ENCODE data around the gene HCK.
"Not testable (repeated sequence)": the region's sequence is repeated elsewhere in the genome, so short reads cannot be mapped to it uniquely, and the experiment has no call there.

The HCK gene

GRCh38 chr20:32109392-32110172, 57.5 kb downstream of the HCK start, which contains the start of gene TM9SF4:
TSS of gene TM9SF4 (plus strand) at chr20:32109714. CDS start at chr20:32109741, 27 bp downstream.
- DNase-seq = peak; percentile 89

GRCh38 chr20:32110173-32110704, 58.2 kb downstream of the HCK start:
- no peak for DNase-seq

DNA sequence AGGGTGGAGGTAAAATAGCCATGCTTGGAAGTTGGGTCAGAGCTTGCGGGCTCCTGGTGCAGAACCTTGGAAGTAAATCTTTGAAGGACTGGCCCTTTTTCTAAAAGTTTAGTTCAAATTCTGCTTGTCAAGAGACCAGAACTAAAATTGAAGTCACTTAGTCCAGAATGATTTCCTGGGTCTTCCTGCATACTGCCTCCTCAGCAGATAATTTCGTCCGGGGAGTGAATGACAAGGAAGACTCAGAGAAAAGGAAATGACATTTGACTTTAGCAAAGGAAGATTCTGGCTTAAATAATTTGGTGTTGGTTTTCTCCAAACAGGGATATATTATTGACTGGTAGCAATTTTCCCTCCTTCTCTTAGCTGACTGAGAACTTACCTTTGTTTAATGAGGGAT, 58.7 kb downstream of the HCK start:
- DNase-seq = no peak

DNA sequence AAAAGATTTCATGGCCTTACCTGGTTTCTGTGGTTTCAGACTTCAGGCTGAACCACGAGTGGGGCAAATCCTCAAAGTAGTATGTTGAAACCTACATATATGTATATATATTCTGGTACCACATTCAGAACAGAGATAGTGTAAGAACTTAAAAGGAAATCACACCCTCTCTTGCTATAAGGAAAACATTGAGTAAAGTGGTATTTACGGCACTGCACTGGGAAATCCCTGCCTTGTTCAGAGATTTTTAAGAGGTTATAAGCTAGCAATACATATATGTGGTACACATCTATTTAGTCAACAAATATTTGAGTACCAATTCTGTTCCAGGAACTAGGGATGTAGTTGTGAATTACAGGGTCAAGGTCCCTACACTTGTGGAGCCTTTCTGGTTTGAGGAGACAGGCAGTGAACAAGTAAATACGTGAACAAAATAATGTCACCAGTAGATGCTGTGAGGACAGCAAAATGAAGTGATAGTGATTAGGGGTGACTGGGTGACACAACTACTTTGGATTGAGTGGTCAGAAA, 59.2 kb downstream of the HCK start:
- DNase-seq = no peak

DNA sequence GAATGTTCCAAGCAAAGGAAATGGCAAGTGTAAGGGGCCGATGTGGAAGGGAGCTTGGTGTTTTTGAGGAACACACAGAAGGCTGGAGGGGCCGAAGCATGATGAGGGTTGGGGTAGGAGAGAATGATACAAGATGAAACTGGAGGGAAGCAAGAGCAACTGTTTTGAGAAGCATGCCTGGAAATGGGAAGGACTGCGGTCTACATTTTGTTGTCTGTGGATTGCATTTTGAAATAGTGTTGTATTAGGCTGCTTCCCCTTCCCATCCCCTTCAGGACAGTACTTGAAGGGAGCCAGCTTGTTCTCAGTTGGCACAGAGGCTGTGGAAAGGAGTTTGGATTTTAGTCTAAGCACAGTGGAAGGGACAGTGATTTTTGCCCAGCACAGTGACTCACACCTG, 59.7 kb downstream of the HCK start:
- DNase-seq = no peak

DNA sequence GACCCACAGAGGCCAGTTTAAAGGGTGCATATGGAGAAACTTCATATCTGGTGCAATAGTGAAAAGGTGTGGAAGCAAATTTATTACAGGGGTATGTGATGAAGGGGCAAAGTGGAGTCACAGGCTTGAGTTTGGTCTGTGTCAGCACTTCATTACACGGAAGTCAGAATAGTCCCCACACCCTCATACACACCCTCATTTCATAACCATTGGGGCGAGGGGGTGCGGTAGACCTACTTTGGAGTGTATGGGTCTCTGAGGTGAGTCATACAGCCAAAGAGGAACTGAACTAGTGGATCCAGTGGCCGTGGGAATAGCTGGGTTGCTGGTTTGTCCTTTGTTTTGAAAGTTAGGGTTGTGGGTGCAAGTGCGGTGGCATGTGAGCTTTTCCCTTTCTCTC, 60.8 kb downstream of the HCK start:
- peak; percentile 20 for DNase-seq

DNA sequence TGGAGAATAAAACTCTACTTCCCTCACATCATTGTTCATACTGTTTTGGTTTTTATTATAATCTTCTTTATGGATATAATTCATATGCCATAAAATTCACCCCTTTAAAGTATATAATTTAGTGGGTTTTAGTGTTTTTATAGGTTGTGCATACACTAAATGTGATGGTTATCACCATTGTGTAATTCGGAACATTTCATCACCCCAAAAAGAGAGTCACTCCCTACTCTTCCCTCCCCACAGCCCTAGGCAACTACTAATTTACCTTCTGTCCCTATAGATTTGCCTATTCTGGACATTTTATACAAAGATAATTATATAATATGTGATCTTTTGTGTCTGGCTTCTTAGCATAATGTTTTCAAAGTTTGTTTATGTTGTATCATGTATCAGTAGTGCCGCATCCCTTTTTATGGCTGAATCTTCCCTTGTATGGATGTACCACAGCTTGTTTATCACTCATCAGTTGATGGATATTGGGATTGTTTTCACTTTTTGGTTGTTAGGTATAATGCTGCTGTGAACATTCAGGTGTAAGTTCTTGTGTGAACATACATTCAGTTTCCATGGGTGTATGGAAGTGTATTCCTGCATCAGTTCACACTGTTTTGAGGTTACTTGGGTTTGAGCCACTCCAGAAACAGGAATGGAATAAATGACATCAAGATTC, 61.7 kb downstream of the HCK start:
- DNase-seq = no peak

DNA sequence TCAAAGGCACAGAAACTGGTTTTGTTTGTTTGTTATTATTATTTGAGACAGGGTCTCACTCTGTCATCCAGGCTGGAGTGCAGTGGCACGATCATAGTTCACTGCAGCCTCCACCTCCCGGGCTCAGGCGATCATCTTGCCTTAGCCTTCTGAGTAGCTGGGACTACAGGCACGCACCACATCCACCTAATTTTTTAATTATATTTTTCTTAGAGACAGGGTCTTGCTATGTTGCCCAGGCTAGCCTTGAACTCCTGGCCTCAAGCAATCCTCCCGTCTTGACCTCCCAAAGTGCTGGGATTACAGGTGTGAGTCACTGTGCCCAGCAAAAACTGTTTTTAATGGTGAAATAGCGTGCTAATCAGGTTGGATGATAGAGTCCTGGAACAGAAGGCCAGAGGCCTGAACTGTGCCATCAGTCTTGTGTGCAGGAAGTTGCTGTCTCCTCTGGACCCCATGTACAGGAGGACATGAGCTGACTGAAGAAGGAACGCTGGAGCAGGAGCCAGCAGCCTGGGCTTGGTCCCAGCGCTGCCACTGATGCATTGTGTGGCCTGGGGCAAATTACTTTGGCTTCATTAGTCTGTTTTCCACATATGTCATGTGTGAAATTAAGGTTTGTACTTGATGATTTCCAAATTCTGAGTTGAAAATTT, 62.4 kb downstream of the HCK start:
- DNase-seq = no peak

DNA sequence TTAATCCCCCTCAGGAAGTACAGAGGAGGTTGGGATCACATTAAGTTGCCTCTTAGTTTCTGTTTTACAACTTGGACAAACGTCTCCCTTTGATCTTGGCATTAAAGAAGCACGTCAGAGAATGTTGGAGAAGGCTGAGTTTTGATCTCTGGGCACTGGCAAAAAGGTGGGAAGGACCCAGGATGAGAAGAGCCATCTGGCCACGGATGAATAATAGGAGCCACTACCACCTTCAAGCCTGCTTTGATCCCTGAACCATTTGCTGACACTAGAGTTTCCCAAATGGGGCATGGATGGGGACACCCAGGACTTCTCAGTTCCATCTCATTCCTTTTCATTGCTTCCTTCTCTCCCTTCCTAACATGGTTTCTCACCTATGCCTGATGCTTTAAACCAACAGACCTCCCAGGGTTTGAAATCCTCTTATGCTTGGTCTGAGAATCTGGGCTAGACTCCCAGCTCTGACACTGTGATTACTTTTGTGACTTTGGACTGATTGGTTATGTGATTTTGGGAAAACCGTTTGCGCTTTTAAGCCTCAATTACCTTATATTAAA, 63.2 kb downstream of the HCK start:
- no peak for DNase-seq

GRCh38 chr20:32116079-32116521, 64.1 kb downstream of the HCK start:
- no peak for DNase-seq

- DNase-seq = not testable (repeated sequence)
Measured at GRCh38 chr20:32116796-32117195, 64.8 kb downstream of the HCK start.

GRCh38 chr20:32118427-32118826, 66.4 kb downstream of the HCK start:
- not testable (repeated sequence) for DNase-seq

GRCh38 chr20:32119734-32120133, 67.7 kb downstream of the HCK start:
- no peak for DNase-seq

DNA sequence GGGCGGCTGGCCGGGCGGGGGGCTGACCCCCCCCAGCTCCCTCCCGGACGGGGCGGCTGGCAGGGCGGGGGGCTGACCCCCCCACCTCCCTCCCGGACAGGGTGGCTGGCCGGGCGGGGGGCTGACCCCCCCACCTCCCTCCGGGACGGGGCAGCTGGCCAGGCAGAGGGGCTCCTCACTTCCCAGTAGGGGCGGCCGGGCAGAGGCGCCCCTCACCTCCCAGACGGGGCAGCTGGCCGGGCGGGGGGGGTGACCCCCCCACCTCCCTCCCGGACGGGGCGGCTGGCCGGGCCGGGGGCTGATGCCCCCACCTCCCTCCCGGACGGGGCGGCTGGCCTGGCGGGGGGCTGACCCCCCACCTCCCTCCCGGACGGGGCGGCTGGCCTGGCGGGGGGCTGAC, 69.9 kb downstream of the HCK start:
- not testable (repeated sequence) for DNase-seq

DNA sequence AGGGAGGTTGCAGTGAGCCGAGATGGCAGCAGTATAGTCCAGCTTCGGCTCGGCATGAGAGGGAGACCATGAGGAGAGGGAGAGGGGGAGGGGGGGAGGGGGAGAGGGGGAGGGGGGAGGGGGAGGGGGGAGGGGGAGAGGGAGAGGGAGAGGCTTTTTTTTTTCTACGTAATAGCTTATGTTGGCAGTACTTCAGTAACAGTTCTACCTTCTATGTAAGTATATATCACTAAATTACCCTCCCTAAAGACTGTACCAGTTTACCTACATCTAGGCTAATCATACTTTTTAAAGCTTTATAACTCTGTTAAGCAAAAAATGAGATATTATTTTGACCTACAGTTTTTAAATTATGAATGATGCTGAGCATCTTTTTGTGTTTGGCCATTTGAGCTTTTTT, 71.0 kb downstream of the HCK start:
- no peak for DNase-seq

GRCh38 chr20:32124916-32125454, 72.9 kb downstream of the HCK start:
- no peak for DNase-seq

- DNase-seq = no peak
Measured at GRCh38 chr20:32125506-32125905, 73.5 kb downstream of the HCK start.

DNA sequence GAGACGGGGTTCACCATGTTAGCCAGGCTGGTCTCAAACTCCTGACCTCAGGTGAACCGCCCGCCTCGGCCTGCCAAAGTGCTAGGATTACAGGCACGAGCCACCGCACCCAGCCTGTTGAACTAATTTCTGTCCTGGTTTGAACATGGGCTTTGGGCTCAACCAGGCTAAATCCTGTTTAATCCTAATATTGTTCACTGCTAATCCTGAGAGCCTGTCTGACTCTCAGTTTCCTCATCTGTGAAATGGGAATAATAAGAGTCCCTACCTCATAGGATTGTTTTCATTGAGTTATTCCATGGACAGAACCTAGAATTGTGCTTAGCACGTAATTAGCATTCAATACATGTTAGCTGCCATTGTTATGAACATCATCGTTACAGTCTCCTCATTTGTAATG, 74.9 kb downstream of the HCK start:
- no peak for DNase-seq

DNA sequence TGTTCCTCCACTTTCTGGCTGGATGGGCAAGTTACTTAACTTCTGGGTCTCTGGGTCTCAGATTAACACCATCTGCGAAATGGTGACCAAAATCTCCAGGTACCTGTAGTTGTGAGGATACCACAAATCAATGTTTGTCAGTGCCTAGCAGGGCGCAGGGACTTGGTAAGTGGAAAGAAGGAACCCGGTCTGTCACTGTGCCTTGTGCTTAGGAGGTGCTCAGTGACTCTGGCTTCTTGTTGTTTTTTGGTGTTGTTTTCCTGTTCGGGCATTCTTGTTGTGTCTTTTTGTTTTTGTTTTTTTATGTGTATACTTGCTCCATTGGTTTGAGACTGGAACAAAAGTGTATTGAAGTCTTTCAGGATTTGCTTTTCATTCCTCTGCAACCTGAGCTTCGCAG, 75.3 kb downstream of the HCK start:
- no peak for DNase-seq

- no peak for DNase-seq
Measured at GRCh38 chr20:32128167-32128566, 76.1 kb downstream of the HCK start.

DNA sequence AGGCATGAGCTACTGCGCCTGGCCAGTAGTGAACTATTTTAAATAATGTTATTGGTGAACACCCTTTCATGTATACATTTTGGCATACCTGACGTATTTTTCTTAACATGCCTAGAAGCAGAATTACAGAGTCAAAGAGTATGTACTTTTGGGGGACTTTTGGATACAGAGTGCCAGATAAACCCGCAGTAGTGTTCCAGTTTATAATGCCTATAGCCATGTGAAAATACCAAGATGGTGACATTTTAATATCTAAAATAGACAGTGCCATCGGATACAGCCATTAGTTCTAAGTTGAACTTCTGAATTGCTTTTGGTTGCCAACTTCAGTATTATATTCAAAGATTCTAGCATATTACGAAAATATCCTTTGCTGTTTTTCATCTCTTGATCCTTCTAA, 77.8 kb downstream of the HCK start:
- no peak for DNase-seq

DNA sequence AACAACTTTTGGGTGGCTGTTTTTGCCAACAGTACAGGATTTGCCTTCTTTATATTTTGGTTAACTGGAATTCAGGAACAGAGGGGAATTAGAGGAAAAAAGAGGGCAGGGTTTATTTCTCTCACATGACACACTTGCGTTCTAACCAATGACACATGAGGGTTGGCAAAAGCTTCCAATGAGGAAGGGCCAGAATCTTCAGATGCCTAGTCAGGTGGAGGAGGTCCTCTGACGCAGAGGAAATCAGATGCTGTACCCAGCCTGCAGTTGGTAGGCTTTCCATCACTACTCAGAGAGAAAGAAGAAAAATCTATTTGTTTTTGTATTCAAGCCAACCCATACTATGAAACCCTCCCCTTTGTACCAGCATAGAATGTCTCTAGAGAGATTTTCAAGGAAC, 78.3 kb downstream of the HCK start:
- no peak for DNase-seq

DNA sequence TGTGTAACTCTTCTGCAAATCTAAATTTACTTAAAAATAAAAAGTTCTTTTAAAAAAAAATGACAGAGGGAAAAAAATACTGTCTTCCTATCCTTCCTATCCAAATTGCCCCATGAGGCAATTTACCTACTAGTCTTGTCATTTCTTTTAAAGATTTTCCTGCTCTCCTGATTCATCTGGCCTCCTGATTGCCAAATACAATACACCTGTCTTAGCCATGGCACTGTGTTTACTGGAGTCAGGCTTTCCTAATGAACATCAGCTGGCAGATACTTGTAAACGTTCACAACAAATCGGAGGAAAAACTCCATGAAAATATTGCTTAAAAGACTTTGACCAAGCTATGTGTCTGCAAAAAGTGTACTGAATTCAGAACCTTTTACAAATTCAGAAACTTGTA, 78.9 kb downstream of the HCK start:
- DNase-seq = no peak
